CD4-positive, alpha-beta T cell (primary cell): Measurements from ENCODE around the gene PLEKHA7. TPM values are rescaled to one million over a fixed set of nuclear protein-coding genes. Genes with fewer than 3 reads are reported as not detected.

Experiments
- ATAC-seq: fragments of 200-7000 bp; cut with Tn5 transposase; one replicate; pipeline ENCODE4 v1.10.0; 2022; ENCODE audit warnings: mild to moderate bottlenecking; ENCODE audit not compliant: poor library complexity
- CTCF ChIA-PET: fragments of 350-600 bp; sonication (Branson Sonifier 250); formaldehyde crosslinking; loops from one replicate; lab custom pipeline; 2021; ENCODE audit warnings: antibody characterized with exemption, inconsistent platforms; lab: Charles Lee
- POLR2A ChIA-PET: fragments of 350-600 bp; sonication (Branson Sonifier 250); formaldehyde crosslinking; loops from one replicate; lab custom pipeline; 2021; ENCODE audit warnings: antibody characterized with exemption, inconsistent platforms; lab: Charles Lee
- DNase-seq, 14 experiments: peaks; one replicate each; pipeline ENCODE4 v3.0.0-alpha.2; 2013 to 2020; ENCODE audit warnings: mixed read lengths in 2 of 14
- H3K27ac ChIP-seq, 2 donors: one replicate each; pipeline versions ENCODE4 v1.5.1 to v1.7.0; 2013; ENCODE audit warnings: low read length in 2 of 2, low read depth in 1 of 2, mild to moderate bottlenecking in 1 of 2
- H3K27me3 ChIP-seq, 2 experiments: 1 replicate in 1 of 2; 2 replicates in 1 of 2; pipeline versions ENCODE4 v1.6.1 to v1.7.0; 2013; ENCODE audit warnings: low read length in 2 of 2, control low read depth in 1 of 2, mild to moderate bottlenecking in 1 of 2, moderate library complexity in 1 of 2; ENCODE audit not compliant: insufficient read depth in 2 of 2, control insufficient read depth in 1 of 2
- H3K36me3 ChIP-seq: one replicate; pipeline ENCODE4 v1.6.1; 2013; ENCODE audit warnings: low read length, control low read depth; ENCODE audit not compliant: insufficient read depth
- H3K4me1 ChIP-seq: one replicate; pipeline ENCODE4 v1.6.1; 2013; ENCODE audit warnings: low read length, control low read depth; ENCODE audit not compliant: insufficient read depth
- H3K4me3 ChIP-seq: one replicate; pipeline ENCODE4 v1.5.1; 2013; ENCODE audit warnings: mild to moderate bottlenecking, low read length, moderate library complexity
- H3K9me3 ChIP-seq, 2 experiments: 1 replicate in 1 of 2; 2 replicates in 1 of 2; pipeline versions ENCODE4 v1.6.1 to v1.7.0; 2013; ENCODE audit warnings: low read length in 2 of 2, mild to moderate bottlenecking in 2 of 2, control low read depth in 1 of 2, moderate library complexity in 1 of 2; ENCODE audit not compliant: control insufficient read depth in 1 of 2, insufficient read depth in 1 of 2
- H3K27ac Mint-ChIP-seq: one replicate; pipeline ENCODE4 v1.8.0; 2020; ENCODE audit warnings: mixed read lengths
- H3K27me3 Mint-ChIP-seq: one replicate; pipeline ENCODE4 v1.8.0; 2021; ENCODE audit warnings: mixed read lengths
- H3K36me3 Mint-ChIP-seq: one replicate; pipeline ENCODE4 v1.8.0; 2021; ENCODE audit warnings: low read depth, mixed read lengths
- H3K4me1 Mint-ChIP-seq: one replicate; pipeline ENCODE4 v1.8.0; 2021; ENCODE audit warnings: low read depth, mixed read lengths
- H3K4me3 Mint-ChIP-seq: one replicate; pipeline ENCODE4 v1.8.0; 2020; ENCODE audit warnings: mild to moderate bottlenecking, mixed read lengths
- H3K9me3 Mint-ChIP-seq: one replicate; pipeline ENCODE4 v1.8.0; 2020; ENCODE audit warnings: mixed read lengths
- CTCF ChIP-seq: fragments of 200-600 bp; IDR thresholded peaks from one replicate; pipeline ENCODE4 v1.8.0; 2022; ENCODE audit warnings: antibody characterized with exemption, mild to moderate bottlenecking
- intact Hi-C, 2 experiments: fragments of 100-400 bp; cut with DNase I in 1 of 2; cut with micrococcal nuclease in 1 of 2; formaldehyde crosslinking; loops; one replicate each; pipeline versions ENCODE4 v1.15.1 to v1.9.0; 2023 to 2025; cut with DNase I, micrococcal nuclease
- total RNA-seq, 174 experiments: library from RNA in 2 of 174; stranded (reverse) in 2 of 174; gene quantifications; one replicate each; pipeline ENCODE4 v1.2.3 and lab custom pipeline; 2021 to 2026

PLEKHA7 gene
- total RNA-seq, 2 experiments from 2014 or later, result 4.5 to 4.8 TPM

- H3K4me1 ChIP-seq, result no peaks in the 10 kb centered on the region
- ChIA-PET CTCF (no interaction called here), POLR2A (no interaction called here)
- TF ChIP-seq CTCF, result no peak
- no peaks in the 10 kb centered on the region for H3K9me3 Mint-ChIP-seq
- no peak overlapping the region for H3K27ac Mint-ChIP-seq
- no peaks in the 10 kb centered on the region for H3K4me1 Mint-ChIP-seq
- ATAC-seq (no peak), DNase-seq (no peak)
- H3K36me3 ChIP-seq, result no peaks in the 10 kb centered on the region
- H3K4me3 ChIP-seq, result no peak overlapping the region
- no peak overlapping the region for H3K27ac ChIP-seq
- no peak overlapping the region for H3K4me3 Mint-ChIP-seq
- intact Hi-C loops, result no loop called here
- H3K27me3 Mint-ChIP-seq, result no peaks in the 10 kb centered on the region
- no peaks in the 10 kb centered on the region for H3K9me3 ChIP-seq
- H3K36me3 Mint-ChIP-seq, result no peaks in the 10 kb centered on the region
- no peaks in the 10 kb centered on the region for H3K27me3 ChIP-seq
Measured at GRCh38 chr11:16834384-16834783, 179.8 kb downstream of the PLEKHA7 start.

- Mint-ChIP-seq H3K27me3 (no peaks in the 10 kb centered on the region), H3K36me3 (no peaks in the 10 kb centered on the region), H3K4me3 (no peak overlapping the region), H3K9me3 (no peaks in the 10 kb centered on the region), H3K4me1 (no peaks in the 10 kb centered on the region), H3K27ac (no peak overlapping the region)
- TF ChIP-seq CTCF, result no peak
- H3K27me3 ChIP-seq, result no peaks in the 10 kb centered on the region
- H3K27ac ChIP-seq, result no peak overlapping the region
- ChIA-PET CTCF (no interaction called here), POLR2A (no interaction called here)
- no peak for ATAC-seq
- no peak overlapping the region for H3K4me3 ChIP-seq
- DNase-seq, result no peak
- no peaks in the 10 kb centered on the region for H3K36me3 ChIP-seq
- no peaks in the 10 kb centered on the region for H3K9me3 ChIP-seq
- intact Hi-C loops, result no loop called here
- no peaks in the 10 kb centered on the region for H3K4me1 ChIP-seq
Measured at GRCh38 chr11:16833026-16833425, 181.2 kb downstream of the PLEKHA7 start.

GRCh38 chr11:16832193-16832539 lies 182.0 kb downstream of the PLEKHA7 start:
- Mint-ChIP-seq H3K9me3 (no peaks in the 10 kb centered on the region), H3K27me3 (no peaks in the 10 kb centered on the region), H3K27ac (no peak overlapping the region), H3K4me1 (no peaks in the 10 kb centered on the region), H3K36me3 (no peaks in the 10 kb centered on the region), H3K4me3 (no peak overlapping the region)
- ATAC-seq (no peak), DNase-seq (no peak)
- ChIA-PET POLR2A (no interaction called here), CTCF (no interaction called here)
- Histone ChIP-seq H3K27me3 (no peaks in the 10 kb centered on the region), H3K36me3 (no peaks in the 10 kb centered on the region), H3K4me1 (no peaks in the 10 kb centered on the region), H3K4me3 (no peak overlapping the region), H3K27ac (no peak overlapping the region), H3K9me3 (no peaks in the 10 kb centered on the region)
- intact Hi-C loops, result no loop called here
- TF ChIP-seq CTCF, result no peak
